IMR-90 (cell line): ENCODE data around the gene PTGES2. TPM values are rescaled to one million over a fixed set of nuclear protein-coding genes. Genes with fewer than 3 reads are reported as not detected.

ENCODE experiments used
- ATAC-seq: fragments of 200-7000 bp; cut with Tn5 transposase; 2 replicates; pipeline ENCODE4 v1.9.1; 2020; ENCODE audit warnings: low read depth, mild to moderate bottlenecking, moderate library complexity
- BruUV-seq: library from RNA; stranded (reverse); fragments of 400-500 nt; replicated peaks from 2 replicates; lab custom pipeline; 2021; lab: Mats Ljungman, UMichigan
- CTCF ChIA-PET: fragments of 300-600 bp; formaldehyde crosslinking; extraction: SDS; loops from one replicate; lab custom pipeline; 2021; ENCODE audit warnings: antibody characterized with exemption; lab: Yijun Ruan, JAX
- POLR2A ChIA-PET: fragments of 300-600 bp; sonication (Branson Sonifier 250); formaldehyde crosslinking; loops from one replicate; lab custom pipeline; 2022; ENCODE audit warnings: antibody characterized with exemption; ENCODE audit not compliant: unreplicated experiment; lab: Charles Lee
- DNase-seq: peaks from one replicate; pipeline ENCODE4 v3.0.0; 2013
- H2AFZ ChIP-seq: replicated peaks from 2 replicates; pipeline ENCODE3; 2013; ENCODE audit warnings: low read length, mild to moderate bottlenecking; ENCODE audit not compliant: poor library complexity
- H2AK5ac ChIP-seq: 2 replicates; pipeline ENCODE4 v1.6.1; 2013; ENCODE audit warnings: low read depth, low read length, inconsistent platforms
- H2AK9ac ChIP-seq: replicated peaks from 2 replicates; pipeline ENCODE3; 2013; ENCODE audit warnings: mild to moderate bottlenecking, low read depth, low read length, moderate library complexity; ENCODE audit not compliant: poor library complexity
- H2BK120ac ChIP-seq: 2 replicates; pipeline ENCODE4 v1.6.1; 2013; ENCODE audit warnings: low read depth, low read length, inconsistent platforms
- H2BK15ac ChIP-seq: 3 replicates; pipeline ENCODE4 v1.6.1; 2013; ENCODE audit warnings: low read depth, low read length, inconsistent platforms
- H2BK20ac ChIP-seq: 2 replicates; pipeline ENCODE4 v1.6.1; 2013; ENCODE audit warnings: low read depth, mild to moderate bottlenecking, inconsistent platforms, low read length, moderate library complexity
- H2BK5ac ChIP-seq: 2 replicates; pipeline ENCODE4 v1.6.1; 2013; ENCODE audit warnings: mild to moderate bottlenecking, low read depth, low read length, inconsistent platforms; ENCODE audit not compliant: poor library complexity, severe bottlenecking
- H3K14ac ChIP-seq: replicated peaks from 2 replicates; pipeline ENCODE4 v1.6.1; 2013; ENCODE audit warnings: low read depth, low read length, inconsistent platforms
- H3K18ac ChIP-seq: 2 replicates; pipeline ENCODE4 v1.6.1; 2013; ENCODE audit warnings: low read depth, low read length, control low read depth
- H3K23ac ChIP-seq: 2 replicates; pipeline ENCODE4 v1.6.1; 2013; ENCODE audit warnings: low read depth, low read length, inconsistent platforms
- H3K27ac ChIP-seq: 2 replicates; pipeline ENCODE4 v1.5.1; 2013; ENCODE audit warnings: mild to moderate bottlenecking, control low read depth, low read length; ENCODE audit not compliant: insufficient read depth
- H3K27me3 ChIP-seq: 2 replicates; pipeline ENCODE4 v1.6.1; 2013; ENCODE audit warnings: low read length; ENCODE audit not compliant: control insufficient read depth, insufficient read depth
- H3K36me3 ChIP-seq: 2 replicates; pipeline ENCODE4 v1.6.1; 2013; ENCODE audit warnings: low read length, mixed read lengths; ENCODE audit not compliant: control insufficient read depth, insufficient read depth
- H3K4ac ChIP-seq: 2 replicates; pipeline ENCODE4 v1.6.1; 2013; ENCODE audit warnings: low read depth, low read length, inconsistent platforms
- H3K4me1 ChIP-seq: 2 replicates; pipeline ENCODE4 v1.6.1; 2013; ENCODE audit warnings: low read length, mixed read lengths; ENCODE audit not compliant: control insufficient read depth, insufficient read depth
- H3K4me2 ChIP-seq: 2 replicates; pipeline ENCODE4 v1.6.1; 2013; ENCODE audit warnings: low read depth, mild to moderate bottlenecking, control low read depth, low read length, moderate library complexity
- H3K4me3 ChIP-seq: 2 replicates; pipeline ENCODE4 v1.5.1; 2013; ENCODE audit warnings: low read depth, mild to moderate bottlenecking, control low read depth, low read length, moderate library complexity; ENCODE audit not compliant: insufficient read depth
- H3K56ac ChIP-seq: 2 replicates; pipeline ENCODE4 v1.6.1; 2013; ENCODE audit warnings: low read length, inconsistent platforms; ENCODE audit not compliant: insufficient read depth; ENCODE audit errors: extremely low read depth
- H3K79me1 ChIP-seq, 2 experiments: 2 replicates each; pipeline ENCODE4 v1.6.1; 2013; ENCODE audit warnings: low read length in 2 of 2, inconsistent platforms in 1 of 2, low read depth in 1 of 2
- H3K9ac ChIP-seq: 2 replicates; pipeline ENCODE4 v1.6.1; 2013; ENCODE audit warnings: low read depth, low read length, control low read depth
- H3K9me1 ChIP-seq: 2 replicates; pipeline ENCODE4 v1.6.1; 2013; ENCODE audit warnings: low read length, inconsistent platforms; ENCODE audit not compliant: insufficient read depth
- H3K9me3 ChIP-seq: 2 replicates; pipeline ENCODE4 v1.6.1; 2013; ENCODE audit warnings: low read length; ENCODE audit not compliant: control insufficient read depth, insufficient read depth
- H4K20me1 ChIP-seq: 2 replicates; pipeline ENCODE4 v1.6.1; 2013; ENCODE audit warnings: low read length, inconsistent platforms; ENCODE audit not compliant: insufficient read depth
- H4K5ac ChIP-seq: 2 replicates; pipeline ENCODE4 v1.6.1; 2013; ENCODE audit warnings: mild to moderate bottlenecking, low read depth, low read length, control low read depth
- H4K8ac ChIP-seq, 2 experiments: 2 replicates each; pipeline ENCODE4 v1.6.1; 2013; ENCODE audit warnings: low read depth in 2 of 2, low read length in 2 of 2, control low read depth in 1 of 2, inconsistent platforms in 1 of 2
- H4K91ac ChIP-seq: 2 replicates; pipeline ENCODE4 v1.6.1; 2013; ENCODE audit warnings: low read depth, low read length, inconsistent platforms; ENCODE audit not compliant: insufficient read depth
- BHLHE40 ChIP-seq: fragments of 150-350 bp; IDR thresholded peaks from 2 replicates; pipeline ENCODE4 v1.6.1; 2016; ENCODE audit warnings: mild to moderate bottlenecking, low read depth, low read length
- CEBPB ChIP-seq: IDR thresholded peaks from 2 replicates; pipeline ENCODE4 v1.6.1; 2012; ENCODE audit warnings: low read depth, low read length, improper control_type of control experiment
- CHD1 ChIP-seq: IDR thresholded peaks from 2 replicates; pipeline ENCODE4 v1.6.1; 2012; ENCODE audit warnings: low read depth, low read length, improper control_type of control experiment
- CTCF ChIP-seq: conservative IDR thresholded peaks from 2 replicates; pipeline ENCODE4 v1.5.1; 2012; ENCODE audit warnings: mild to moderate bottlenecking, low read depth, low read length, improper control_type of control experiment
- ELK1 ChIP-seq: fragments of 150-350 bp; IDR thresholded peaks from 2 replicates; pipeline ENCODE4 v1.6.1; 2016; ENCODE audit warnings: low read depth, mild to moderate bottlenecking, low read length, moderate library complexity, borderline replicate concordance
- FOS ChIP-seq: fragments of 150-350 bp; IDR thresholded peaks from 2 replicates; pipeline ENCODE4 v1.6.1; 2016; ENCODE audit warnings: low read depth, low read length
- MAFK ChIP-seq: IDR thresholded peaks from 2 replicates; pipeline ENCODE4 v1.6.1; 2012; ENCODE audit warnings: low read depth, low read length, improper control_type of control experiment
- MAZ ChIP-seq: IDR thresholded peaks from 2 replicates; pipeline ENCODE4 v1.6.1; 2012; ENCODE audit warnings: low read depth, mild to moderate bottlenecking, low read length, improper control_type of control experiment, moderate library complexity, borderline replicate concordance
- MXI1 ChIP-seq: IDR thresholded peaks from 2 replicates; pipeline ENCODE4 v1.6.1; 2012; ENCODE audit warnings: low read depth, mild to moderate bottlenecking, low read length, moderate library complexity, borderline replicate concordance
- NFE2L2 ChIP-seq: fragments of 150-350 bp; IDR thresholded peaks from 2 replicates; pipeline ENCODE4 v1.6.1; 2016; ENCODE audit warnings: low read depth, mild to moderate bottlenecking, low read length
- POLR2A ChIP-seq: IDR thresholded peaks from 2 replicates; pipeline ENCODE4 v1.6.1; 2012; ENCODE audit warnings: mild to moderate bottlenecking, low read depth, low read length
- RAD21 ChIP-seq: IDR thresholded peaks from 2 replicates; pipeline ENCODE4 v1.6.1; 2012; ENCODE audit warnings: low read length, improper control_type of control experiment
- RCOR1 ChIP-seq: IDR thresholded peaks from 2 replicates; pipeline ENCODE4 v1.6.1; 2012; ENCODE audit warnings: mild to moderate bottlenecking, low read length, improper control_type of control experiment; ENCODE audit not compliant: insufficient replicate concordance
- RFX5 ChIP-seq: IDR thresholded peaks from 2 replicates; pipeline ENCODE4 v1.8.0; 2012; ENCODE audit warnings: low read depth, mild to moderate bottlenecking, low read length, moderate library complexity
- SMC3 ChIP-seq: fragments of 150-350 bp; IDR thresholded peaks from 2 replicates; pipeline ENCODE4 v1.6.1; 2016; ENCODE audit warnings: low read depth, mild to moderate bottlenecking, antibody characterized with exemption, low read length, moderate library complexity
- USF2 ChIP-seq: fragments of 150-350 bp; IDR thresholded peaks from 2 replicates; pipeline ENCODE4 v1.6.1; 2017; ENCODE audit warnings: mild to moderate bottlenecking, antibody characterized with exemption, low read length, low read depth
- WGBS, 2 experiments: methylation state at CpG; one replicate each; pipeline versions ENCODE4 v1.1.5 to v1.1.7; 2013; ENCODE audit warnings: missing lambda C conversion rate in 2 of 2; ENCODE audit not compliant: insufficient read length in 1 of 2; ENCODE audit errors: extremely low coverage in 2 of 2; 5-methylcytosine and 5-hydroxymethylcytosine counted together
- dilution Hi-C: fragments of 300-500 bp; cut with HindIII; formaldehyde crosslinking; loops from one replicate; pipeline ENCODE4 v1.14.3; 2018; ENCODE audit warnings: low sequenced_read_pairs; ENCODE audit not compliant: unreplicated experiment
- in situ Hi-C: fragments of 300-500 bp; cut with MboI; formaldehyde crosslinking; loops from 3 replicates; pipeline ENCODE4 v1.14.3; 2019; ENCODE audit warnings: low sequenced_read_pairs, inconsistent platforms, mixed read lengths
- intact Hi-C: fragments of 100-400 bp; cut with micrococcal nuclease; formaldehyde crosslinking; loops from 2 replicates; pipeline ENCODE4 v1.10.0; 2022
- polyA plus RNA-seq, 3 experiments: library from polyadenylated mRNA; depleted of rRNA; stranded (reverse); fragments of >200 nt; gene quantifications; 2 replicates each; pipeline ENCODE4 v1.2.3, GENCODE V29; 2012; ENCODE audit warnings: low replicate concordance in 1 of 3
- total RNA-seq: library from RNA; depleted of rRNA; stranded (reverse); fragments of >200 nt; gene quantifications from 2 replicates; pipeline ENCODE4 v1.2.3, GENCODE V29; 2012

Gene PTGES2
- total and polyA plus RNA-seq, 2 of the 4 experiments (the other 2 are of a cell fraction) = 100 to 107 TPM

GRCh38 chr9:128121466-128121810 lies 6.1 kb downstream of the PTGES2 start:
- Histone ChIP-seq H4K8ac (no peak overlapping the region), H2AK5ac (no peak overlapping the region), H3K4me2 (no peak overlapping the region), H3K23ac (no peak overlapping the region), H2BK15ac (no peak overlapping the region), H3K36me3 (peaks cover 24% of the 10 kb centered on the region), H2BK120ac (no peak overlapping the region), H3K14ac (no peak overlapping the region), H3K27ac (no peak overlapping the region), H3K79me1 (peaks cover 3 to 20% of the 10 kb centered on the region in 2 experiments; a peak in 3 of 4 replicates), H3K9ac (no peak overlapping the region), H2BK5ac (no peak overlapping the region), H4K91ac (no peak overlapping the region), H3K27me3 (no peaks in the 10 kb centered on the region), H2BK20ac (no peak overlapping the region), H2AK9ac (no peak overlapping the region), H3K18ac (no peak overlapping the region), H3K9me1 (peaks cover 4% of the 10 kb centered on the region), H3K4me1 (peaks cover 6% of the 10 kb centered on the region; the same call in 1 of the 2 replicates), H3K9me3 (no peaks in the 10 kb centered on the region), H2AFZ (no peak overlapping the region), H4K20me1 (peaks cover 17% of the 10 kb centered on the region; the same call in 1 of the 2 replicates), H3K4ac (no peak overlapping the region), H4K5ac (no peak overlapping the region), H3K56ac (no peak overlapping the region), H3K4me3 (no peak overlapping the region)
- 100% methylated on average over 2 of the region's 5 CpGs; no CpG with 5 or more reads in 1 of the 2 experiments for WGBS, 2 experiments
- TF ChIP-seq CEBPB (no peak), MAFK (no peak), RAD21 (no peak), RCOR1 (no peak), BHLHE40 (no peak), MAZ (no peak), RFX5 (no peak), CTCF (no peak), SMC3 (no peak), NFE2L2 (no peak), FOS (no peak), USF2 (no peak), MXI1 (no peak), ELK1 (no peak), POLR2A (no peak), CHD1 (no peak)
- BruUV-seq = no TSS peak
- dilution Hi-C loops = no loop called here
- ChIA-PET POLR2A (no interaction called here), CTCF (no interaction called here)
- ATAC-seq (no peak), DNase-seq (no peak)
- in situ Hi-C loops = no loop called here
- intact Hi-C loops = no loop called here
